Smooth muscle cell (in vitro differentiated cells): ENCODE data around the gene CX3CR1. TPM values are rescaled to one million over a fixed set of nuclear protein-coding genes. Genes with fewer than 3 reads are reported as not detected.

Experiments used
- DNase-seq: peaks from one replicate; lab custom pipeline; 2025; ENCODE audit not compliant: unreplicated experiment; lab: John Stamatoyannopoulos, UW
- H2AFZ ChIP-seq: fragments of 200-600 bp; sonication (generic); 2 replicates; pipeline ENCODE4 v1.6.0; 2016; ENCODE audit warnings: antibody characterized with exemption, low read depth, mild to moderate bottlenecking
- H3F3A ChIP-seq: fragments of 200-600 bp; sonication (generic); 2 replicates; pipeline ENCODE4 v1.6.0; 2017; ENCODE audit warnings: antibody characterized with exemption, low read depth
- H3K27ac ChIP-seq: fragments of 200-600 bp; sonication (generic); 2 replicates; pipeline ENCODE4 v1.5.1; 2016; ENCODE audit warnings: low read depth, mild to moderate bottlenecking
- H3K27me3 ChIP-seq: fragments of 200-600 bp; sonication (generic); 2 replicates; pipeline ENCODE4 v1.6.1; 2016; ENCODE audit warnings: low read depth, mild to moderate bottlenecking
- H3K36me3 ChIP-seq: fragments of 200-600 bp; sonication (generic); 2 replicates; pipeline ENCODE4 v1.5.1; 2016; ENCODE audit warnings: low read depth
- H3K4me1 ChIP-seq: fragments of 200-600 bp; sonication (generic); 2 replicates; pipeline ENCODE4 v1.5.1; 2016; ENCODE audit warnings: low read depth
- H3K4me2 ChIP-seq: fragments of 200-600 bp; sonication (generic); 2 replicates; pipeline ENCODE4 v1.6.0; 2016; ENCODE audit warnings: mild to moderate bottlenecking
- H3K4me3 ChIP-seq: fragments of 200-600 bp; sonication (generic); 2 replicates; pipeline ENCODE4 v1.5.1; 2016; ENCODE audit warnings: mild to moderate bottlenecking
- H3K79me2 ChIP-seq: fragments of 200-600 bp; sonication (generic); 2 replicates; pipeline ENCODE4 v1.6.0; 2016; ENCODE audit warnings: low read depth, mild to moderate bottlenecking
- H3K9ac ChIP-seq: fragments of 200-600 bp; sonication (generic); 2 replicates; pipeline ENCODE4 v1.6.0; 2016; ENCODE audit warnings: low read depth
- H3K9me3 ChIP-seq: fragments of 200-600 bp; sonication (generic); replicated peaks from 2 replicates; pipeline ENCODE4 v1.5.1; 2016; ENCODE audit warnings: low read depth
- H4K20me1 ChIP-seq: fragments of 200-600 bp; sonication (generic); 2 replicates; pipeline ENCODE4 v1.6.0; 2016; ENCODE audit warnings: low read depth
- CTCF ChIP-seq: fragments of 200-600 bp; sonication (generic); IDR thresholded peaks from 2 replicates; pipeline ENCODE4 v1.5.1; 2017; ENCODE audit warnings: borderline replicate concordance, mild to moderate bottlenecking, antibody characterized with exemption; ENCODE audit not compliant: insufficient read depth, poor library complexity, severe bottlenecking
- WGBS: methylation state at CpG from one replicate; pipeline ENCODE4 v1.1.7; 2016; ENCODE audit warnings: low lambda C conversion rate; 5-methylcytosine and 5-hydroxymethylcytosine counted together
- polyA plus RNA-seq: library from polyadenylated mRNA; unstranded; fragments of >200 nt; fragmentation: Nextera tagmentation; extraction: Ambion mirVana; gene quantifications from 2 replicates; pipeline ENCODE4 v1.2.1, GENCODE V29; 2016
- total RNA-seq: library from RNA; depleted of rRNA; stranded (reverse); fragments of >200 nt; gene quantifications from 2 replicates; pipeline ENCODE4 v1.2.3, GENCODE V29; 2014

Gene CX3CR1
- total and polyA plus RNA-seq, 2 experiments from 2014 or later, result not detected

GRCh38 chr3:39284457-39284881 is 4.6 kb upstream of the CX3CR1 start:
- no peaks in the 10 kb centered on the region for H3K36me3 ChIP-seq
- H3K4me2 ChIP-seq, result no peak overlapping the region
- no peaks in the 10 kb centered on the region for H3K27me3 ChIP-seq
- WGBS, result 89% methylated on average over 5 of the region's 5 CpGs
- no peaks in the 10 kb centered on the region for H3F3A ChIP-seq
- no peaks in the 10 kb centered on the region for H3K9me3 ChIP-seq
- no peak overlapping the region for H2AFZ ChIP-seq
- H3K27ac ChIP-seq, result no peak overlapping the region
- no peaks in the 10 kb centered on the region for H4K20me1 ChIP-seq
- no peaks in the 10 kb centered on the region for H3K79me2 ChIP-seq
- no peak overlapping the region for H3K4me3 ChIP-seq
- no peaks in the 10 kb centered on the region for H3K4me1 ChIP-seq
- H3K9ac ChIP-seq, result no peak overlapping the region
- no peak for TF ChIP-seq CTCF
- DNase-seq, result no peak

GRCh38 chr3:39282057-39282456 is 2.2 kb upstream of the CX3CR1 start:
- WGBS, result 85% methylated on average over 6 of the region's 6 CpGs
- no peak for DNase-seq

GRCh38 chr3:39281533-39281932 is 1.7 kb upstream of the CX3CR1 start:
- DNase-seq, result no peak
- H2AFZ ChIP-seq, result no peak overlapping the region
- 91% methylated on average over 9 of the region's 9 CpGs for WGBS
- no peaks in the 10 kb centered on the region for H3K79me2 ChIP-seq
- no peaks in the 10 kb centered on the region for H3K27me3 ChIP-seq
- no peak overlapping the region for H3K4me3 ChIP-seq
- no peaks in the 10 kb centered on the region for H3F3A ChIP-seq
- H3K9me3 ChIP-seq, result no peaks in the 10 kb centered on the region
- TF ChIP-seq CTCF, result no peak
- H3K9ac ChIP-seq, result no peak overlapping the region
- no peaks in the 10 kb centered on the region for H3K36me3 ChIP-seq
- H3K4me2 ChIP-seq, result no peak overlapping the region
- H3K4me1 ChIP-seq, result no peaks in the 10 kb centered on the region
- H4K20me1 ChIP-seq, result no peaks in the 10 kb centered on the region
- H3K27ac ChIP-seq, result no peak overlapping the region

More at GRCh38 chr3:39282057-39282456, 2.2 kb upstream of the CX3CR1 start:
- Histone ChIP-seq H3K4me1 (no peaks in the 10 kb centered on the region), H3K79me2 (no peaks in the 10 kb centered on the region), H3K9me3 (no peaks in the 10 kb centered on the region), H3F3A (no peaks in the 10 kb centered on the region), H3K4me2 (no peak overlapping the region), H3K27ac (no peak overlapping the region), H3K27me3 (no peaks in the 10 kb centered on the region), H3K36me3 (no peaks in the 10 kb centered on the region), H3K4me3 (no peak overlapping the region), H4K20me1 (no peaks in the 10 kb centered on the region), H2AFZ (no peak overlapping the region), H3K9ac (no peak overlapping the region)
- TF ChIP-seq CTCF, result no peak

- Histone ChIP-seq H3F3A (no peaks in the 10 kb centered on the region), H3K9ac (no peak overlapping the region), H3K36me3 (no peaks in the 10 kb centered on the region), H4K20me1 (no peaks in the 10 kb centered on the region), H3K4me2 (no peak overlapping the region), H3K27me3 (no peaks in the 10 kb centered on the region), H3K4me3 (no peak overlapping the region), H3K79me2 (no peaks in the 10 kb centered on the region), H3K4me1 (no peaks in the 10 kb centered on the region), H2AFZ (no peak overlapping the region), H3K9me3 (no peaks in the 10 kb centered on the region), H3K27ac (no peak overlapping the region)
- WGBS, result 100% methylated on average over 5 of the region's 5 CpGs
- no peak for TF ChIP-seq CTCF
- no peak for DNase-seq
Measured at GRCh38 chr3:39280571-39280970, 735 bp upstream of the CX3CR1 start.
